T47D (cell line): ENCODE data around the gene GOLGA1.
"Not testable (repeated sequence)": the region's sequence is repeated elsewhere in the genome, so short reads cannot be mapped to it uniquely, and the experiment has no call there.

Experiments
- DNase-seq, 2 experiments: peaks; one replicate each; pipeline versions ENCODE4 v3.0.0 to v3.0.0-alpha.2; 2011 to 2012; ENCODE audit warnings: low read depth in 1 of 2, low spot score in 1 of 2
- JUND ChIP-seq: IDR thresholded peaks from 2 replicates; pipeline ENCODE4 v1.6.1; 2012; ENCODE audit warnings: low read depth
- in situ Hi-C: cut with HindIII; loops from 2 replicates; pipeline ENCODE4 v1.10.0; 2016; ENCODE audit warnings: low sequenced_read_pairs, low pct_unique_long_range_greater_than_20kb

Gene GOLGA1

GRCh38 chr9:124954255-124954654 lies 13.4 kb upstream of the GOLGA1 start:
- TF ChIP-seq JUND: no peak
- in situ Hi-C loops: no loop called here
- DNase-seq: no peak

GRCh38 chr9:124950050-124950718 lies 9.3 kb upstream of the GOLGA1 start:
- in situ Hi-C loops: no loop called here
- no peak for DNase-seq
- no peak for TF ChIP-seq JUND

GRCh38 chr9:124949387-124949786 lies 8.5 kb upstream of the GOLGA1 start:
- in situ Hi-C loops: no loop called here
- TF ChIP-seq JUND: no peak

GRCh38 chr9:124947727-124948391 lies 7.0 kb upstream of the GOLGA1 start:
- TF ChIP-seq JUND: no peak
- in situ Hi-C loops: no loop called here
- DNase-seq: no peak

More at GRCh38 chr9:124949387-124949786, 8.5 kb upstream of the GOLGA1 start:
- no peak for DNase-seq

GRCh38 chr9:124946167-124946566 lies 5.3 kb upstream of the GOLGA1 start:
- no peak for DNase-seq
- in situ Hi-C loops: no loop called here

GRCh38 chr9:124941679-124942561 lies 1.0 kb upstream of the GOLGA1 start:
- in situ Hi-C loops: no loop called here
- no peak for TF ChIP-seq JUND
- DNase-seq: peak in 1 of 2 experiments; percentile 29

More at GRCh38 chr9:124946167-124946566, 5.3 kb upstream of the GOLGA1 start:
- no peak for TF ChIP-seq JUND

- in situ Hi-C loops: no loop called here
- no peak for TF ChIP-seq JUND
- DNase-seq: no peak
Measured at GRCh38 chr9:124940521-124940893, 376 bp downstream of the GOLGA1 start.

GRCh38 chr9:124939944-124940343 lies 939 bp downstream of the GOLGA1 start:
- TF ChIP-seq JUND: no peak
- no peak for DNase-seq
- in situ Hi-C loops: no loop called here

GRCh38 chr9:124934290-124934689 lies 6.6 kb downstream of the GOLGA1 start:
- TF ChIP-seq JUND: no peak
- in situ Hi-C loops: no loop called here
- DNase-seq: no peak

- TF ChIP-seq JUND: no peak
- in situ Hi-C loops: no loop called here
- no peak for DNase-seq
Measured at GRCh38 chr9:124932333-124932732, 8.6 kb downstream of the GOLGA1 start.

- in situ Hi-C loops: no loop called here
- no peak for DNase-seq
- no peak for TF ChIP-seq JUND
Measured at GRCh38 chr9:124929464-124929863, 11.4 kb downstream of the GOLGA1 start.

GRCh38 chr9:124928116-124928515 lies 12.8 kb downstream of the GOLGA1 start:
- no peak for TF ChIP-seq JUND
- no peak for DNase-seq
- in situ Hi-C loops: no loop called here

- in situ Hi-C loops: not testable (repeated sequence)
- peak in 1 of 2 experiments; percentile 22 for DNase-seq
Measured at GRCh38 chr9:124920394-124920793, 20.5 kb downstream of the GOLGA1 start.
